Liver (tissue), 9 donors: ENCODE results near the gene ZNF148. TPM values are rescaled to one million over a fixed set of nuclear protein-coding genes. Genes with fewer than 3 reads are reported as not detected.

Experiments used
- DNase-seq: peaks from one replicate; pipeline ENCODE4 v3.0.0-alpha.2; 2017; ENCODE audit warnings: low spot score
- H3K27ac ChIP-seq, 2 donors: one replicate each; pipeline ENCODE4 v1.7.0; 2013; ENCODE audit warnings: inconsistent platforms in 2 of 2, low read length in 2 of 2, control low read depth in 1 of 2, low read depth in 1 of 2, mild to moderate bottlenecking in 1 of 2
- H3K27me3 ChIP-seq, 4 donors: one replicate each; pipeline versions ENCODE4 v1.6.1 to v1.7.0; 2013; ENCODE audit warnings: low read length in 3 of 4, inconsistent platforms in 1 of 4, mild to moderate bottlenecking in 1 of 4, moderate library complexity in 1 of 4; ENCODE audit not compliant: control insufficient read depth in 4 of 4, insufficient read depth in 4 of 4
- H3K36me3 ChIP-seq, 4 donors: one replicate each; pipeline versions ENCODE4 v1.6.1 to v1.7.0; 2013; ENCODE audit warnings: low read length in 3 of 4, mild to moderate bottlenecking in 3 of 4, low read depth in 1 of 4, moderate library complexity in 1 of 4; ENCODE audit not compliant: control insufficient read depth in 4 of 4, insufficient read depth in 3 of 4
- H3K4me1 ChIP-seq, 4 donors: one replicate each; pipeline versions ENCODE4 v1.6.1 to v1.7.0; 2013; ENCODE audit warnings: low read length in 3 of 4, mild to moderate bottlenecking in 3 of 4, moderate library complexity in 1 of 4; ENCODE audit not compliant: control insufficient read depth in 4 of 4, insufficient read depth in 4 of 4
- H3K4me3 ChIP-seq, 3 donors: one replicate each; pipeline versions ENCODE4 v1.6.1 to v1.7.0; 2013; ENCODE audit warnings: low read length in 3 of 3, control low read depth in 1 of 3, low read depth in 1 of 3, mild to moderate bottlenecking in 1 of 3
- H3K9ac ChIP-seq, 2 donors: one replicate each; pipeline ENCODE4 v1.7.0; 2013; ENCODE audit warnings: low read length in 2 of 2, mild to moderate bottlenecking in 2 of 2, moderate library complexity in 2 of 2, control low read depth in 1 of 2, low read depth in 1 of 2
- H3K9me3 ChIP-seq, 4 donors: one replicate each; pipeline versions ENCODE4 v1.6.1 to v1.7.0; 2013; ENCODE audit warnings: low read length in 3 of 4; ENCODE audit not compliant: control insufficient read depth in 4 of 4
- EGR1 ChIP-seq, 2 donors: IDR thresholded peaks; 2 replicates each; pipeline ENCODE4 v1.6.1; 2016 to 2018; ENCODE audit warnings: antibody characterized with exemption in 2 of 2, low read depth in 2 of 2
- FOXA1 ChIP-seq: IDR thresholded peaks from 2 replicates; pipeline ENCODE4 v1.6.1; 2016; ENCODE audit warnings: antibody characterized with exemption
- FOXA2 ChIP-seq: IDR thresholded peaks from 2 replicates; pipeline ENCODE4 v1.6.1; 2016; ENCODE audit warnings: antibody characterized with exemption
- GABPA ChIP-seq, 2 donors: IDR thresholded peaks in 1 of 2; conservative IDR thresholded peaks in 1 of 2; 2 replicates each; pipeline ENCODE4 v1.6.1; 2016; ENCODE audit warnings: antibody characterized with exemption in 2 of 2, mild to moderate bottlenecking in 1 of 2, moderate library complexity in 1 of 2
- HNF4A ChIP-seq, 2 donors: conservative IDR thresholded peaks; 2 replicates each; pipeline ENCODE4 v1.6.1; 2016; ENCODE audit warnings: antibody characterized with exemption in 2 of 2, mild to moderate bottlenecking in 2 of 2
- HNF4G ChIP-seq: IDR thresholded peaks from 2 replicates; pipeline ENCODE4 v1.6.1; 2016; ENCODE audit warnings: antibody characterized with exemption
- JUND ChIP-seq, 2 donors: IDR thresholded peaks; 2 replicates each; pipeline ENCODE4 v1.6.1; 2016; ENCODE audit warnings: antibody characterized with exemption in 2 of 2
- NR2F2 ChIP-seq: IDR thresholded peaks from 2 replicates; pipeline ENCODE4 v1.6.1; 2016; ENCODE audit warnings: antibody characterized with exemption
- SP1 ChIP-seq: IDR thresholded peaks from 2 replicates; pipeline ENCODE4 v1.6.1; 2018; ENCODE audit warnings: antibody characterized with exemption, mild to moderate bottlenecking
- TAF1 ChIP-seq: conservative IDR thresholded peaks from 2 replicates; pipeline ENCODE4 v1.6.1; 2016; ENCODE audit warnings: antibody characterized with exemption, mild to moderate bottlenecking
- YY1 ChIP-seq: IDR thresholded peaks from 2 replicates; pipeline ENCODE4 v1.6.1; 2016; ENCODE audit warnings: antibody characterized with exemption, mild to moderate bottlenecking
- WGBS: extraction: QIAGEN DNeasy Blood & Tissue Kit; methylation state at CpG from one replicate; pipeline ENCODE4 v1.1.7; 2013; 5-methylcytosine and 5-hydroxymethylcytosine counted together
- polyA plus RNA-seq, 2 donors: library from polyadenylated mRNA; stranded (reverse) in 1 of 2; unstranded in 1 of 2; fragments of 200-250 nt in 1 of 2; fragments of >200 nt in 1 of 2; fragmentation: Nextera tagmentation in 1 of 2; extraction: Ambion mirVana in 1 of 2; gene quantifications; one replicate each; pipeline versions ENCODE4 v1.2.1 to v1.2.3, GENCODE V29; 2013 to 2015
- total RNA-seq, 2 donors: library from RNA; depleted of rRNA; stranded (reverse); fragments of >200 nt; gene quantifications; one replicate each; pipeline ENCODE4 v1.2.3, GENCODE V29; 2014
- TF ChIP-seq, protein P1 (sequence below): IDR thresholded peaks from 2 replicates; pipeline ENCODE4 v1.6.1; 2016; ENCODE audit warnings: antibody characterized with exemption
- TF ChIP-seq, protein P2 (sequence below): IDR thresholded peaks from 2 replicates; pipeline ENCODE4 v1.6.1; 2016; ENCODE audit warnings: antibody characterized with exemption
- TF ChIP-seq, protein P3 (sequence below): IDR thresholded peaks from 2 replicates; pipeline ENCODE4 v1.6.1; 2016; ENCODE audit warnings: antibody characterized with exemption
- TF ChIP-seq, protein P4 (sequence below): fragments of 150-350 bp; IDR thresholded peaks from 2 replicates; pipeline ENCODE4 v1.5.1; 2017; ENCODE audit warnings: improper control_type of control experiment, low read depth, low read length; ENCODE audit not compliant: missing input control
- donor health status: healthy.
- donor health status: healthy.
- donor health status: healthy.
- donor health status: healthy.
- donor health status: healthy.

The ZNF148 gene
- total and polyA plus RNA-seq, 4 donors, result 4.0 to 20.3 (median 17.1) TPM

DNA sequence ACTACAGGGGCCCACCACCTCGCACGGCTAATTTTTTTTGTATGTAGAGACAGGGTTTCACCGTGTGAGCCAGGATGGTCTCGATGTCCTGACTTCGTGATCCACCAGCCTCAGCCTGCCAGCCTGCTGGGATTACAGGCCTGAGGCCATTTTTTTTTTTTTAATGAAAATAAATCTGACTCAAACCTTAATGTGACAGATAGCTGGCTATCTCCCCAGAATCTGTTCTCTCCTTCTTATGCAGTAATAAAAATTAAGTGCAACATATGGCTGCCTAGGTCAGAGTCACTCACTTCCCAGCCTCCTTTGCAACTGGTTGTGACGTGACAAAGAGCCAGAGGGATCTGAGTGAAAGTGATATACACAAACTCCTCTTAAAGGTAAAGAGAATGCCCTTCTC, 53.0 kb downstream of the ZNF148 start (continued):
- TF ChIP-seq GABPA (IDR thresholded peaks at IDR 0.05 in 1 of 2, conservative IDR thresholded peaks at IDR 0.05 in 1 of 2) (no peak), TAF1 (no peak), FOXA1 (no peak), HNF4G (no peak)
- TF ChIP-seq, protein P1, sequence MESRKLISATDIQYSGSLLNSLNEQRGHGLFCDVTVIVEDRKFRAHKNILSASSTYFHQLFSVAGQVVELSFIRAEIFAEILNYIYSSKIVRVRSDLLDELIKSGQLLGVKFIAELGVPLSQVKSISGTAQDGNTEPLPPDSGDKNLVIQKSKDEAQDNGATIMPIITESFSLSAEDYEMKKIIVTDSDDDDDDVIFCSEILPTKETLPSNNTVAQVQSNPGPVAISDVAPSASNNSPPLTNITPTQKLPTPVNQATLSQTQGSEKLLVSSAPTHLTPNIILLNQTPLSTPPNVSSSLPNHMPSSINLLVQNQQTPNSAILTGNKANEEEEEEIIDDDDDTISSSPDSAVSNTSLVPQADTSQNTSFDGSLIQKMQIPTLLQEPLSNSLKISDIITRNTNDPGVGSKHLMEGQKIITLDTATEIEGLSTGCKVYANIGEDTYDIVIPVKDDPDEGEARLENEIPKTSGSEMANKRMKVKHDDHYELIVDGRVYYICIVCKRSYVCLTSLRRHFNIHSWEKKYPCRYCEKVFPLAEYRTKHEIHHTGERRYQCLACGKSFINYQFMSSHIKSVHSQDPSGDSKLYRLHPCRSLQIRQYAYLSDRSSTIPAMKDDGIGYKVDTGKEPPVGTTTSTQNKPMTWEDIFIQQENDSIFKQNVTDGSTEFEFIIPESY, result no peak

DNA sequence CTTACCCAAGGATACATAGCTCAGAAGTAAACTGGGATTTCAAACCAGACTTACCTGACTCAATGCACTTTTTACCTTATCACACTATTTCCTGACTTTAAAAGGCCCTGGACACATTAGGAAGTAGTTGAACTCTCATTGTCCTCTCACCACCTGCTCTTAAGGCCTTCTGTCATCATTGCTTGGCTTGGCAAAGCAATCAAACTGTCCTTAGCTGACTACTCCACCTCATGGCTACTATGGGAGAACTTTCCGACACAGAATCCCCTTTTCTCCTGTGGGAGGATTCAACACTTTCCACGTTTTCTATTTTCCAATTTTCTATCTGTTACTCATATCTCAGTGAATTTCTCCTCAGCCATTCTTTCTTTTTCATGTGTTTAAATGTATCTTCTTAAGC, 55.4 kb downstream of the ZNF148 start:
- WGBS, result 97% methylated on average over 2 of the region's 2 CpGs
- Histone ChIP-seq H3K27ac (no peak overlapping the region), H3K27me3 (no peaks in the 10 kb centered on the region), H3K4me1 (peaks cover 0 to 6% (median 0%) of the 10 kb centered on the region in 4 donors), H3K4me3 (no peak overlapping the region), H3K36me3 (peaks cover 0 to 4% (median 2%) of the 10 kb centered on the region in 4 donors), H3K9me3 (no peaks in the 10 kb centered on the region), H3K9ac (no peak overlapping the region)
- no peak for TF ChIP-seq EGR1 (IDR thresholded peaks at IDR 0.05; ENCODE audit: low read depth in 2 of 2)
- TF ChIP-seq YY1, result no peak
- no peak for TF ChIP-seq HNF4A (conservative IDR thresholded peaks at IDR 0.05)
- TF ChIP-seq, protein P2, sequence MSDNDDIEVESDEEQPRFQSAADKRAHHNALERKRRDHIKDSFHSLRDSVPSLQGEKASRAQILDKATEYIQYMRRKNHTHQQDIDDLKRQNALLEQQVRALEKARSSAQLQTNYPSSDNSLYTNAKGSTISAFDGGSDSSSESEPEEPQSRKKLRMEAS, result no peak
- TF ChIP-seq, protein P1, result no peak
- no peak for TF ChIP-seq TAF1
- no peak for TF ChIP-seq NR2F2
- no peak for DNase-seq

DNA sequence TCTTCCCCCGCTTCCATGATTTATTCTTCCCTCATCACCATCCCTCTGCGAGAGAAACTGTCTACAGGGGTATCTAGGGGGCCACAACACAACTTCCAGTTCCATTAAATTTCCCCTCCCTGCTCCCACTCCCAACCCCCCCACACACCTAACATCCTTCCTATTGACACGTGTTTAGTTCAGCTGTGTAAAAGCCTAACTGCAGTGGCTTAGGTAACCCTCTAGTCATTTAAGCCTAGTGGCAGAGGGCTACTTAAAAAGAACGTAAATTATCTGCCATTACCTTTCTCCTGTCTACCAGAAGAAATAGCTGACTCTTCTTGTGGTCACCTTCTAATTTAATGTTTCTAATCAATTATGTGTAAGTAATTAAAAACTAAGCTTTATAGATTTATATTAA, 56.3 kb downstream of the ZNF148 start:
- peaks cover 0 to 6% (median 0%) of the 10 kb centered on the region in 4 donors for H3K4me1 ChIP-seq
- H3K9ac ChIP-seq, result no peak overlapping the region
- H3K27me3 ChIP-seq, result no peaks in the 10 kb centered on the region
- H3K4me3 ChIP-seq, result no peak overlapping the region
- peaks cover 0 to 4% (median 2%) of the 10 kb centered on the region in 4 donors for H3K36me3 ChIP-seq
- no peak overlapping the region for H3K27ac ChIP-seq
- no peak for DNase-seq
- 95% methylated on average over 4 of the region's 4 CpGs for WGBS
- TF ChIP-seq, protein P2, result no peak
- TF ChIP-seq EGR1 (IDR thresholded peaks at IDR 0.05; ENCODE audit: low read depth in 2 of 2), result no peak
- no peak for TF ChIP-seq JUND (IDR thresholded peaks at IDR 0.05)
- TF ChIP-seq HNF4A (conservative IDR thresholded peaks at IDR 0.05), result no peak
- TF ChIP-seq FOXA2, result no peak
- TF ChIP-seq, protein P3, sequence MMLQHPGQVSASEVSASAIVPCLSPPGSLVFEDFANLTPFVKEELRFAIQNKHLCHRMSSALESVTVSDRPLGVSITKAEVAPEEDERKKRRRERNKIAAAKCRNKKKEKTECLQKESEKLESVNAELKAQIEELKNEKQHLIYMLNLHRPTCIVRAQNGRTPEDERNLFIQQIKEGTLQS, result no peak
- TF ChIP-seq GABPA (IDR thresholded peaks at IDR 0.05 in 1 of 2, conservative IDR thresholded peaks at IDR 0.05 in 1 of 2), result no peak
- no peak for TF ChIP-seq TAF1
- no peak for TF ChIP-seq SP1
- no peak for TF ChIP-seq FOXA1
- TF ChIP-seq YY1, result no peak
- no peak for TF ChIP-seq HNF4G
- TF ChIP-seq, protein P4, sequence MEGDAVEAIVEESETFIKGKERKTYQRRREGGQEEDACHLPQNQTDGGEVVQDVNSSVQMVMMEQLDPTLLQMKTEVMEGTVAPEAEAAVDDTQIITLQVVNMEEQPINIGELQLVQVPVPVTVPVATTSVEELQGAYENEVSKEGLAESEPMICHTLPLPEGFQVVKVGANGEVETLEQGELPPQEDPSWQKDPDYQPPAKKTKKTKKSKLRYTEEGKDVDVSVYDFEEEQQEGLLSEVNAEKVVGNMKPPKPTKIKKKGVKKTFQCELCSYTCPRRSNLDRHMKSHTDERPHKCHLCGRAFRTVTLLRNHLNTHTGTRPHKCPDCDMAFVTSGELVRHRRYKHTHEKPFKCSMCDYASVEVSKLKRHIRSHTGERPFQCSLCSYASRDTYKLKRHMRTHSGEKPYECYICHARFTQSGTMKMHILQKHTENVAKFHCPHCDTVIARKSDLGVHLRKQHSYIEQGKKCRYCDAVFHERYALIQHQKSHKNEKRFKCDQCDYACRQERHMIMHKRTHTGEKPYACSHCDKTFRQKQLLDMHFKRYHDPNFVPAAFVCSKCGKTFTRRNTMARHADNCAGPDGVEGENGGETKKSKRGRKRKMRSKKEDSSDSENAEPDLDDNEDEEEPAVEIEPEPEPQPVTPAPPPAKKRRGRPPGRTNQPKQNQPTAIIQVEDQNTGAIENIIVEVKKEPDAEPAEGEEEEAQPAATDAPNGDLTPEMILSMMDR, result no peak
- H3K9me3 ChIP-seq, result no peaks in the 10 kb centered on the region
